Endometrial microvascular endothelial cells (primary cell): ENCODE measurements around the gene ALPI. TPM values are rescaled to one million over a fixed set of nuclear protein-coding genes. Genes with fewer than 3 reads are reported as not detected.
"Not testable (repeated sequence)": the region's sequence is repeated elsewhere in the genome, so short reads cannot be mapped to it uniquely, and the experiment has no call there.

Source experiments
- in situ Hi-C: cut with HindIII; loops from 2 replicates; pipeline ENCODE4 v1.10.0; 2017; ENCODE audit warnings: low sequenced_read_pairs, low pct_unique_long_range_greater_than_20kb; ENCODE audit errors: inconsistent ontology term
- total RNA-seq: library from RNA; depleted of rRNA; stranded (reverse); fragments of >200 nt; gene quantifications from one replicate; pipeline ENCODE4 v1.2.3, GENCODE V29; 2015; ENCODE audit errors: inconsistent ontology term

Gene ALPI
- total RNA-seq, 1 donor from 2014 or later = not detected

DNA sequence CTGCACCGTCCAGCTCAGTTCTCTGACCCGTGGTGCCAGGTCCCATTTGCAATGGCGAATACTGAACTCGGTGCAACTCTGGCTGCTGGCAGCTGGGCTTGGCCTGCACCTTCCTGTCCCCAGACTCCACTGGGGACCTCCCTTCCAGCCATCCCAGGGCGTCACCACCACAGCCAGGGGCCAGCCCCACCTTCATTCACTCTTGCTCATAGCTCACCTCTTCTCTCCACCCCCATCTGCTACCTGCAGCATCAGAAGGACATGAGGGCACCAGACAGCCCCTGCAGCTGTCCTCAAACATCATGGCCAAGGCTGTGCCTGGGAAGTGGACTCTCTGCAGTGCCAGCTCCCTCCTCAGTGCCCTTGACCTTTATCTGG, 16.2 kb upstream of the ALPI start:
- in situ Hi-C loops = no loop called here

DNA sequence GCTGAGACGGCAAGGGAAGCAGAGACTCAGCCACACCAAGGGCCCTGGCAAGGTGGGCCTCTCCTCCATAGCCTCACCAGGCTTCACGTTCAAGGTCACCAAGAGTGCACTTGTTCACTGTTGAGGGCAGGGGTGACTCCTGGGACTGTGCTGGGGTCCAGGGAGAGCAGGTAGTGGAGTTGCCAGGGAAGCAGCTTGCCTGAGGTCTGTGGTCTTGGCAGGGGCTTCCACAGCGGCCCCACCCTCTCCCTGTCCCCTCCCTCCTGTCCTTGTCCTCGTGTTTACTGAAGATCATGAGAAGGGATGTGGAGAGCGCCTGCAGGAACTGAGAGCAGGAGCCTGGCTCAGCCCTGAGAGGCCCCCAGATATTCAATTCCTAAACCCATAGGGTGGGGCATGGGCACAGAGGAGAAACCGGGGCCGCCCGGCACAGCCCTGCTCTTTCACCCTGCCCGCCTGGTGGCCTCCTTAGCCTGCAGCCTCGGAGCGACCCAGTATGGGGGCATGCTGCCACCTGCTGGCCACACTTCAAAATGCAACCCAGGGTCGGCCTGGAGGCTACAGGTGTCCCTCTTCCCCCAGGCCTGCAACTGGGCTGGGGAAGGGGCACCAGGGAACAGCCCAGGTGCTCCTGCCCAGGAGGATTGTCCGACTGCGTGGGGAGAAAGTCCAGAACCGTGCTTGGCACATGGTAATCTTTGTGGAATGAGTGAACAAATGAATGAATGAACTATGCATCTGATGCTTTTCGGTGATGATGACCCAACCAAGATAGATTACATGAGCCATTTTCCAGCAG, 15.5 kb upstream of the ALPI start:
- in situ Hi-C loops = not testable (repeated sequence)

DNA sequence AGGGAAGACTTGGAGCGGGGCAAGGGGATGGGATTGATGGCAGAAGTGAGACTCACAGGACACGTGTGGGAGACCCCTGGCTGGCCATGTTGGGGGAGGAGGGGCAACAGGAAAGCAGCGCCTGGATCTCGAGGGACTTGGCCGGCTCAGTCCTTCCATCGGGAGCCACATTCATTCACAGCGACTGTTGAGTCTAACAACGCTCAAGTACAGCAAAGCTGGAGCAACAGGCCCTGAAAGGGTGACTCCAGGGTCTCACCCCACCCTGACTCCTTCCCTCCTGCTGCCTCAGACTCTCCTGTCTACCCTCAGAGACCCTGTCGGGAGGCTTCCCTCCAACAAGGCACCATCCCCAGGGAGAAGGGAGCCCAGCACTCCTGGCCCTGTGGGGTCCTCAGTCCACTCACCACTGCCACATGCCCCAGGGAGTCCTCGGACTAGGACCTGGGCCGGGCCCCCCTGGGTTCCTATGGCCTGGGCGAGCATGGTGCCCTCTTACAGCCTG, 14.8 kb upstream of the ALPI start:
- in situ Hi-C loops = no loop called here

DNA sequence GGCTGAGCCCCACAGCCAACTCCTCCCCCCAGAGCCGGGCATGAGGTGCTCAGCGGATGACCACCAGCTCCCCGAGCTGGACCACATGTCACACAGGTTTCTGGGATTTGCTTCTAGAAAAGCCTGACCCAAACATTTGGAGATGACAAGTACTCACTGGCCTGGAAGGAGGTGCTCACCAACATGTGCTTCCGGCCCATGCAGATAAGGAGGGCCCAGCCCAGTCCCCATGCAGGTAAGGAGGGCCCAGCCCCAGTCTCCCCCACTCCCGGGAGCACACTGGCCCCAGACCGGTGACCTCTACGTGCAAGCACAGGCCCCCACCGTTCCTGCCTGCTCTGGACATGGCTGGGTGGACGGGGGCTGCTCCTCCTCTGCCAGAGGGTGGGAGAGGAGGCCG, 14.0 kb upstream of the ALPI start:
- in situ Hi-C loops = not testable (repeated sequence)

DNA sequence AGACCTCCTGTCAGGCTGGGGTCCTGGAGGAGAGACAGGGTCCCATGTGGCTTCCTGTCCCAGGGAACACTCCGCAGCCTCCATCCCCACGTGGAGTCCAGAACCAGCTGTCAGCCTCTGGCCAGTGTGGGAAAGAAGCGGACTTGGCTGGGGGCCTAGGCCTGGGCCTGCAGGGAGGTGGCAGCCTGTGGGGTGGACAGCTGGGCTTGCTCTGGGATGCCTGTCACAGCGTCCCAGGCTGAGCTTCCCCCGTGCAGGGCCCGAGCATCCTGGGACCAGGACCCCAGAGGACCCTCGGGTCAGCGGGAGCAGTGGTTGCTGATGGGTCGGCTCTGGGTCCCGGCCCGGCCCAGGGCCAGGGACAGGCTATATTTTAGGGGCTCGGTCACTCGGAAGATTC, 13.5 kb upstream of the ALPI start:
- in situ Hi-C loops = not testable (repeated sequence)

DNA sequence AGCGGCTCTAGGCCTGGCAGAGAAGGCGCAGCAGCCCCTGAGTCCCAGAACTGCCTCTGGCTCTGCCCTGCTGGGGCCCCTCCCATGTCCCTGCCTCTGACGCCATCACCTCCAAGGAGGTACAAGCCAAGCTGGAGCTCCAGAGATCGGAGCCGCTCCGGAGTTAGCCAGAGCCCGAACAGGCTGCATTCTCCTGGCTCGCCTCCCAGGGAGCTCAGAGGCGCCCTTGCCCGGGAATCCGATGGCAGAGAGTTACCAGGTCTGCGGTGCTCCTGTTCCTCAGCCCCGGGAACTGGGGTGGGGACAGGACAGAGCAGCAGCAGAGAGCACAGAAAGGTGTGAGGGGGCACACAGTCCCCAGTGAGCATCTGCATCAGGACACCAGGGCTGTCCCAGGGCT, 12.9 kb upstream of the ALPI start:
- in situ Hi-C loops = not testable (repeated sequence)

DNA sequence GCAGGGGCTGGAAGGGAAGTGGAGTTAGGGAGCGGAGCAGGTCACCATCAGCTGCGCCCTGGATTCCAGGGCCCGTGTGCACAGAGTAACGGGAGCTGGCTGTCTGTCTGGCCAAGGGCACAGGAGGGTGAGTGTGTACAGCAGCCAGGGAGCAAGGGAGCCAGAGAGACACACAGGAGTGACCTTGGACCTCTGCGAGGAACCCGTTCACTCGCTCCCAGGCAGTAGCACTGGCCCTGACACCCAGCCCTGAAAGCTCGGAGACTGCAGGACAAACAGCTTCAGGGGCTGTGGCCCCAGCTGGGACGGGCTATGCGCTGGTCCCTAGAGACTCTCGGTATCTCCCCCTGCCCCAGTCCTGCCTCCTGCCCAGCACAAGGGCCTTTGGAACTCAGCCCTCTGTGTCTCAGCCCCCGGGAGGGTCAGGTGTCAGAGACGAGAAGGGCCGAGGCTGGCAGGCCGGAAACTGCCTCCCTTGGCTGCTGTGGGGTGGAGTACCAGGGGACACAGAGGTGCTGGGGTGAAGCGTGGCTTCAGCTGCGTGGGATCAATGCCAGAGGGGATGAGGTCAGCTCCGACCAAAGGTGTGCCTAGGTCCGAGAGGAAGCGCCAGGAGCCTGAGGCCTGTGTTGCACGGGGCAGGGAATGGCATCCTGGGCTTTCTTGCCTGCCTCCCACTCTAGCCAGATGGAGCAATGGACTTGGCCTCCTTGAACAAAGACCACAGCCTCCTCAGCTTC, 12.1 kb upstream of the ALPI start:
- in situ Hi-C loops = not testable (repeated sequence)

DNA sequence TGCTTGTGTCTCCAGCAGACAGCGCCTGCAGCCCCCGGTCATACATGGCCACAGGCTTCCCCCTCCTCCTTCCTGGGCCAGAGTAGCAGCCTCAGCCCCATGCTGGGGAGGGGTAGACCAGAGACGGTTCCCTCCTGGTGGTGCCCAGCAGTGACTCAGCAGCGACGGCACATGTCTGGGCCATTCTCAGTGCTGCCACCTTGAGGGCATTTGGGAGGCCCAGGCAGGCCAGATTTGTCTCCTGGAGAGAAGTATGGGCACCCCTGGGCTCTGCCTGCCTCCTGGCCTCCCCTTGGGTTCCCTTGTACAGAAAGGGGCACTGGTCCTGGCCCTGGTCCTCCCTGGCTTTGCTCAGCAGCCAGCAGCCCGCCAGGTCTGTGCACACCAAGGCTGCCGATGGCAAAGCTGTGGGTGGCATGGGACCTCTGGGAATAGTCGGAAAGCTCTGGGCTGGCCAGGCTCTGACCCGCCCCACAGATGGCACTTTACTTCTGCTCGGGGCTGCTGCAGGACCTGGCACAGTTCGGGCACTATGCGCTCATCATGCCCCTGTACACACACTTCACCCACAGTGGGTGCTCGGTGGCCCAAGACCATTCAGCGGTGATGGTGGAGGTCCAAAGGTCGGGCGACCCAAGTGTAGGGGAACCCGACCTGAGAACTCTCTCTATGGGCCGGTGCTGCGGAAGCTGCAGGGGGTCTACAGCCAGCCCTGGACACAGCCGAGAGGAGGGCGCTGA, 11.4 kb upstream of the ALPI start:
- in situ Hi-C loops = no loop called here

DNA sequence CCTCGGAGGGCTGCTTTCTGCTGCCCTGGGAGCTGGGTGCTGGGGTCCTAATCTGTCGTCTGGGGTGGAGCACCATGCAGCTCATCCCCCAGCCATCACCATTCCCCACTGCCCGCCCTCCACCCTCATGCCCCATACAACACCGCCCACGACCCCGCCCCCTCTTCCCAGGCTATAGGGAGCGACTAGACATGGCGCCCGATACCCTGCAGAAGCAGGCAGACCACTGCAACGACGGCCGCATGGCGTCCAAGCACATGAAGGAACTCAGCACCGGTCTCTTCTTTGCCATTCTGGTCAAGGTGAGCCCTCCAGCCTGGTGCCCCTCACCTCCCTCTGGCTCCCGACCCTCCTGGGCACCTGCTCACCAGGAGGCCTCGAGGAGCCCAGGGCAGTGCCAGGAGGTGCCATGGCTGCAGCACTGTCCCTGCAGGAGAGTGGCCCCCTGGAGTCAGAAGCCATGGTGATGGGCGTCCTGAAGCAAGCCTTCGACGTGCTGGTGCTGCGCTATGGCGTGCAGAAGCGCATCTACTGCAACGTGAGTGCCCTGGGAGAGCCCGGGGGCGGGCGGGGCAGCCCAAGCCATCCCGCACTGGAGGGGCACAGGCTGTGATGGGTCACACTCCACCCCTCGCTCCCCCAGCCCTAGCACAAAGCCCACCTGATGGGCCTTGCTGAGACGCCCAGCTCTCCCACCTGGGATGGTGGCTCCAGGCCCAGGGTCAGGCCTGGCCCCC, 10.6 kb upstream of the ALPI start:
- in situ Hi-C loops = not testable (repeated sequence)

DNA sequence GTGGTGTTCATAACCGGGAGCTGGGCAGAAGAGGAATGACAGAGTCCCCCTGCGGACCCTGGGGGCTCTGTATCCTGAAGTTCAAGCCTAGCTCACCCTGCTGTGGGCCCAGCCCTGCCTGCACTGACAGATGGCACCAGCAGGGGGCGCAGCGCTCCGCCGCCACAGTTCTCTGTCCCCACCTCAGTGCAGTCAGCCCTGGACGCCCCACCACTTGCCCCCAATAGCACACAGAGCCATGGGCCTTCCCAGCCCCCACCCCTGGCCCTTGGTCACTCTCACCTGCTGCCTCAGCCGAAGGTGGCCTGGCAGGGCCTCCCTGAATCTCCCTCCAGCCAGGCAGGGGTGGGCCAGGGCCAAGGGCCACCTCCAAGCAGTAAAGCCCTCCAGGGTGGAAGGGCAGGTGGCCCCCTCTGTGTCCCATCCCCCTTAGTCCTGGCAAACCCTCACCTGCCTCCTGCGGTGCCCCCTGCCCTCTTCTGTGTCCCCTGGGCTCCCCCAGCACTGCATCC, 9.6 kb upstream of the ALPI start:
- in situ Hi-C loops = not testable (repeated sequence)

DNA sequence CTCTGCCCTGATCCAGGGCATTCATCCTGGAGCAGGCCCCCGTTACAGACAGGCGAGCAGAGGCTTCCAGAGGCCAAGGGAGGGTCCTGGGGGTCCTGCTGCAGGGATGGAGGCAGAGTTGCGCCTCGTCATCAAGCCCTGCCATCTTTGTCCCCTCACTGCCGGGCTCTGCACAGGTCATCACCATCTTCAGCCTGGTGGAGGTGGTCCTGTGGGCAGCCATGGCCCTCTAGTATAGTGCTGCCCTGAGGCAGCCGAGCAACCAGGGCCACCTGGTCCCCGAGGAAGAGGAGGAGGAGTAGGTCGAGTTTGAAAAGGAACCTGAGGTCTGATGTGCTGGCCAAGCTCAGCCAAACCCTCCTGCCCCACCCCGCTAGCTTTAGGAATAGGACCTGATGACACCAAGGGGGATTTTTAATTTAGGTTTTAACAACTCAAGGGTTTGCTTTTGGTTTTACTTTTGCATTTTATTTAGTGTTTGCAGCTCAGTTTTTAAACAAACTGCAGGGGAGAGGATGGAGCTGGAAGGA, 8.8 kb upstream of the ALPI start:
- in situ Hi-C loops = no loop called here

DNA sequence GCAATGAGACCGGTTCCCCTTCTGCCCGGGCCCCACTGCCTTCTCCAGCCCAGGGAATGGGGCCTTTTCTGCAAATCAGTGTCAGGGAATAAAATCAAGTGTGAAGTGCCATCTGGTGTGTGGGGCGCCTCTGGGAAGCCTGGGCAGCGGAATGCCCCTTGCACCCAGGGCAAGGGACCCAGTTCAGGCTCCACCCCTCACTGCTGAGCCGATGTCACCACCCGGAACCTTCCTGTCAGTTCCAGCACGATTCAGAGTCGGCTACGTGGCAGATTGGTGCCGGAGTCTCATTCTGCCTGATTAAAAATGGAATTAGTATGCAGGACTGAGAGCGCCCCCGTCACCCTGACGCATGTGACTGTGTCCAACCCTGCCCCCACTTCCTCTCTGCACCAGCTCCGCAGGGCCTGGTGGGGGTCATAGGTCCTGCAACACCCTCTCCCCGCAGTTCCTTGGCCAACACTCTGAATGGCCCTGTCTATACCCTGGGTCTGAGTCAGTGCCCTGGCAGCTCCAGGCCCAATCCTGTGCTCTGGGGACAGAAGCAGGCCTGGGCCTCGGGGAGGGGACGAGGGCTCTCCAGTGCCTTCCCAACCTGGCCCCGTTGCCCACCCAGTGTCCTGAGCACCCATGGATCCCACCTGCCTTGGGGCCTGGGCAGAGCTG, 8.2 kb upstream of the ALPI start:
- in situ Hi-C loops = no loop called here

DNA sequence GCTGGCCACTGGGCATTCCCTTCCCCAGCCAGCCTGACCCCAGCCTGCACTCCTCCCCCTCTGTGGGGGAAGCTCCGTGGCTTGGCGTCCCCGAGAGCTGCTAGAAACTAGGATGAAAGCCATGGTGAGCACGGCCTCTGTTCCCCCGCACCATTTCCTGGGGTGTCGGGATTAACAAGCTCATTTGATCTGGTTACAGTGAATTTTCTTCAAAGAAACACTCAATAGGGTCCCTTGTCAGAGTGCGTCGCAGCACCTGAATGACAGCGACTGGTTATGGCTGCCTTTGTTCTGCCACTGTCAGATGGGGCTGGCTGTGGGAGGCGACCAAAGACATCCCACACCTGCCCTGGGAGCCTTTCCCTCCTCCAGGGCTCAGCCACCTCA, 7.7 kb upstream of the ALPI start:
- in situ Hi-C loops = no loop called here

DNA sequence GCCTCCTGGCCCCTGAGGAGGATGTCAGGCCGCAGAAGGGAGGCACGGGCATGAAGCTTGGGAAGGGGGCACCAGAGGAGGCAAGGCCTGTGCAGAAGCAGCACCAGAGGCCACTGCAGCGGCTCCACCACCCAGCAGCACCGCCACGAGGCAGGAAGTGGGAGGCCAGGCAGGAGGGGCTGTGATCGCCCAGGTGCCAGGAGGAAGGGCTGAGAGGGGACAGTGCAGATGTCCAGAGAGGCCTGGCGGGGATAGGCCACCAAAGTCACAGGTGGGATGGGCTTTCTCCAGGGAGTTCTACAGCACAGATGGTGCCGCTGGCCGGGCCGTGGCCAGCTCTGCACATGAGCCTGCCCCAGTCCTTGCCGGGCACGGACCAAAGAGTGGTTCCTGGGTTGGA, 6.0 kb upstream of the ALPI start:
- in situ Hi-C loops = no loop called here

DNA sequence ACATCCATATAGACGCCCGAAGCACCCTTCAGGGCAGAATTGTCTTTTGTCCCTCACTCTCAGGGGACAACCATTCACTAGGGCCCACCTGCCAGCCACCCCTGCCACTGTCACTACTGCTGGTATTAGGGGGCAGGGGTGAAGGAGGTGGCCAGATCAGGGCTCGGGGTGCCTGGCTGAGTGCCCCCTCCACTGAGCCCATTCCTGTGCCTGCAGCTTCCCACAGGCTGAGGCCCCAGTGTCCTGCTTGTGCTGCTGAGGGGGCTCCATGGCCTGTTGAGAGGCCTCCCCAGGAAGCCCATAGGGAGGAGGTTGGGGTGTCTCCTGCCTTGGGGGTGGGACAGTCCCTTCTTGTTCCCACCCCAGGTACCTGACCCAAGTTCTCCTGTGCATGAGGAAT, 4.3 kb upstream of the ALPI start:
- in situ Hi-C loops = not testable (repeated sequence)

DNA sequence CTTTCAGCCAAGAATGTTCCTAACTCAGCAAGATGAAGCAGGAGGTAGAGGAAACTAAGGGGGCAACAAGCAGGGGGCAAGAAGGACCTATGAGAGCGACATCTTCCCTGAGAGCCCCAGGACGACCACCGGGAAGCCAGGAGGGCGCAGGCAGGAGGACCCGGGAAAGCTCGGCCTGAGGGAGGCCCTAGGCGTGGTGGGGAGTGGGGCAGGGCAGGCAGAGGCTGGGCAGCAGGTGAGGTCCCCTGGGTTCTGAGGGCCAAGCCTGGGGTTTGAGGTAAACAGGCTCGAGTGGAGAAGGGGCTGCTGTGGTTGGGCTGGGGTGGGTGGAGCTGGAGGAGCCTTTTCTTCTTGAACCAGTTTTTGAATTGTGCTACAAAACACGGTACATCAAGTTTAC, 1.3 kb upstream of the ALPI start:
- in situ Hi-C loops = no loop called here

DNA sequence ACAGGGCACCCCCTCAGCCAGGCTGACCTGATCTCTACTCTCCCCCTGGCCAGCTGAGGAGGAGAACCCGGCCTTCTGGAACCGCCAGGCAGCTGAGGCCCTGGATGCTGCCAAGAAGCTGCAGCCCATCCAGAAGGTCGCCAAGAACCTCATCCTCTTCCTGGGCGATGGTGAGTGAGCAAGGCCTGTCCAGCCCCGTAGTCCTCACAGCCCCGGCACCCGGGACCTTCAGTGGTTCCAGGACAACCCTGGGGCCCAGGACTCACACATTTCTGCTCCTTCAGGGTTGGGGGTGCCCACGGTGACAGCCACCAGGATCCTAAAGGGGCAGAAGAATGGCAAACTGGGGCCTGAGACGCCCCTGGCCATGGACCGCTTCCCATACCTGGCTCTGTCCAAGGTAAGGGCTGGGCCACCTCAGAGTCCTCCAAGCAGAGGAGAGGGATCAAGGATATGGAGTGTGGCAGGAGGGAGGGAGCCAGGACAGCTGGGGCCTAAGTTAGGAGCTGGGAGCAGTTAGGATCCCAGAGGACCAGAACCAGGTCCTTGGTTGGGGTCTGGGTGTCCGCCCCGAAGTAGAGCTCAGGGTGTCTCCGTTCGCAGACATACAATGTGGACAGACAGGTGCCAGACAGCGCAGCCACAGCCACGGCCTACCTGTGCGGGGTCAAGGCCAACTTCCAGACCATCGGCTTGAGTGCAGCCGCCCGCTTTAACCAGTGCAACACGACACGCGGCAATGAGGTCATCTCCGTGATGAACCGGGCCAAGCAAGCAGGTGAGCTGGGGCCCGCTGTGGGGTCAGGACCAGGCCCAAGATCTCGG, 555 bp downstream of the ALPI start:
- in situ Hi-C loops = no loop called here
